Stimulated activated CD4-positive, alpha-beta T cell treated with anti-CD3 and anti-CD28 coated beads, TNF-alpha, amount 100 ng/mL, for 48 hours (primary cell): ENCODE measurements around the gene KCNT2.
"Not testable (repeated sequence)": the region's sequence is repeated elsewhere in the genome, so short reads cannot be mapped to it uniquely, and the experiment has no call there.

ENCODE experiments used
- DNase-seq, 3 donors: peaks; one replicate each; pipeline ENCODE4 v3.0.0-alpha.2; 2020; ENCODE audit warnings: low read depth in 3 of 3

KCNT2 gene

DNA sequence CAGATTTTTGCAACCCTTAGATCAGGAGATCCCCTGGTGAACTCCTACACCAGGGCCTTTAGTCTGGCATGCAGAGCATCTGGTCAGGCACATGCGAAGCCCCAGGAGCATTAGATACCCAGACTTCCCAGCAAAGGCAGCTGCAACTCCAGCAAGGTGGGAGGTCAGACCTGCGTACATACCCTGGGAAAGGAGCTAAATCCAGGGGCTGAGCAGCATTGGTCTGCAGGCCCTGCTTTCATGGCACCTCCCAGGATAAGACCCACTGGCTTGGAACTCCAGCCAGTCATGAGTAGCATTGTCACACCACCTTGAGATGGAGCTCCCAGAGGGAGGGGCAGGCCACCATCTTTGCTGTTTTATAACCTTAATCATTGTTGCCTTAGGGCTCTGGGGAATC is 92.3 kb downstream of the KCNT2 start:
- no peak for DNase-seq

DNA sequence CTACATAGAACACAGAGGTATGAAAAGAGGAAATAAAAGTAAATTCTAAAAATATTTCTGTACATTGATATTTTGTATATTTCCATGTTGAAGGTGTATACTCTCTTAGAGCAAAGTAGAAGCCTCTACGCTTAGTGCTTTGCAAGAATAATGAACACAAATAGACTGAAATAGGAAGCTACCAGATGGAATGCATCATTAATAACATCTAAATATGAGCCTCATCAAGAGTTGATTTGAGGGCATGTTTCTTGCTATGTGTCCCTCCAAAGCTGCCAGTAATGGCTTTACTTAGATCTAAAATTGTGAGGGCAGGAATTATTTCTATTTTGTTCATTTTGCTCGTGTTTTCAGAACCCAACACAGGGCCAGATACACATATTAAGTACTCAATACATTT is 94.4 kb downstream of the KCNT2 start:
- no peak for DNase-seq

DNA sequence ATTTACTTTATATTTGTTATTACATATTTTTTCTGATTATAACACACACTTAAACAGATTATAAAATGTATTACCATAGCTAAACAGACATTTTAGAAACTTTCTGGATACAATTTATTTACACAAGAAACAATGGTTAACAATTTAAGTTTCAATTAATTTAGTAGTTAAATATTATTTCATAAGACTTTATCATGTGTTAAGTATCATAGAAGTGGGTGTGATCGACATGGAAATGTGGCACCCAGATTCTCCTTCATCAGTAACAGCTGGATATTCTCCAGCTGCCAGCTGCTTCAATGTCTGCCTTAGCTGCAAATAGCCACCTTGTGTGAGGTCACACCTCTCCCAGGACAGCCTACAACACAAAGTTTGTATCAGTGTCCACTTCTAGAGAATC is 97.8 kb downstream of the KCNT2 start:
- no peak for DNase-seq

DNA sequence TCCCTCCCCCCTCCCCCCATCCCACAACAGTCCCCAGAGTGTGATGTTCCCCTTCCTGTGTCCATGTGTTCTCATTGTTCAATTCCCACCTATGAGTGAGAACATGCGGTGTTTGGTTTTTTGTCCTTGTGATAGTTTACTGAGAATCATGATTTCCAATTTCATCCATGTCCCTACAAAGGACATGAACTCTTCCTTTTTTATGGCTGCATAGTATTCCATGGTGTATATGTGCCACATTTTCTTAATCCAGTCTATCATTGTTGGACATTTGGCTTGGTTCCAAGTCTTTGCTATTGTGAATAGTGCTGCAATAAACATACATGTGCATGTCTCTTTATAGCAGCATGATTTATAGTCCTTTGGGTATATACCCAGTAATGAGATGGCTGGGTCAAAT is 104.0 kb downstream of the KCNT2 start:
- not testable (repeated sequence) for DNase-seq

DNA sequence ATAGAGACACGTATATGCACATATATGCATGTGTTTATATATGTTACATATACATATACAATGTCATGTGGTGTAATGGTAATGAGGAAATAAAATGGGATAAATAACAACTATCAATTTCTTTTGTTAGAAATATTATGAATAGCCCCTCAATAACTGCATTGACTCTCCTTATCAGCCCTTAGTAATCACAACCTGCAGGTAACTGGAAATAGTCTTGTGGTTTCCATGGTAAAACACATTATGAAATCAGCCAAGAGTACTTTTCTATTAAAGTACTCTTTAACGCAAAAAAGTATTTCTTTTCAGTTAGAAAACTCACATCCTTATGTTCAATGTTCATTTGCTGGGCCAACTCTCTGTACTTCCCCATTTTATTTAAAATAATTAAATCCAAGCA is 105.8 kb downstream of the KCNT2 start:
- DNase-seq, result no peak

DNA sequence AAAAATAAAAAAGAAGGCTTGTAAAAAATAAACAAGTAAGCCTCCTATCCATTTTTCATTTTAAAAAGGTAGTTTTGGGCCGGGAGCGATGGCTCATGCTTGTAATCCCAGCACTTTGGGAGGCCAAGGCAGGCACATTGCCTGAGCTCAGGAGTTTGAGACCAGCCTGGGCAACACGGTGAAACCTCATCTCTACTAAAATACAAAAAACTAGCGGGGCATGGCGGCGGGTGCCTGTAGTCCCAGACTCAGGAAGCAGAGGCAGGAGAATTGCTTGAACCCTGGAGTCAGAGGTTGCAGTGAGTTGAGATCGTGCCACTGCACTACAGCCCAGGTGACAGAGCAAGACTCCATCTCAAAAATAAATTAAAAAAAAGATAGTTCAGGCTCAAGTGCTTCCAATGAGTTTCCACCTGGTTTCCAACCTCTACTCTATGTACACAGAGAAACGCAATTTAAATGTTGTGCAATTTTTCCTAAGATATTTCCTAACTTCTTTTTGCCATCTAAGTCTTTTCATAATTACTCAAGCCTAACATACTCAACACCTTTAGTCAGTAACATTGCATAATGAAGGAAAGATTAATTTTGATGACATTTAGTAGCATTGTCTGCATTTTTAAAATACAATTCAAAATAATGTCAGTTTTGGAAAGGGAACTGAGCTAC is 106.3 kb downstream of the KCNT2 start:
- no peak for DNase-seq

DNA sequence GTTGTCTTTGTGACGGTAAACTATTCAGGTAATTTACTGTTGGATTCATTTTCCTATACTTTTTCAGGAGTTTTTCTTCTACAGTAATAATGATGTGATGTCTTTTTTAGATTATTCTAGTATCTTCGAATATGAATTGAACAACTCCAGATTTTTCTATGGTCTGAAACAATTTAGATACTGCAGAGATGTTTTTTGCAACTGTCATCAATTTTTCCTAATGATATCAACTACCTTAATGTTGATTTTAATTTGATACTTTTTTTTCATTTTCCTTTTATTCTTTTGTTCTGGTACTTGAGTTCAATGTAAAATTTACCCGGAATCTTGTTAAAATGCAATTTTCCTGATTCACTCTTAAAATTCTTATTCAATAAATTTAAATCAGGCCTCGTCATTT is 110.4 kb downstream of the KCNT2 start:
- DNase-seq, result no peak

DNA sequence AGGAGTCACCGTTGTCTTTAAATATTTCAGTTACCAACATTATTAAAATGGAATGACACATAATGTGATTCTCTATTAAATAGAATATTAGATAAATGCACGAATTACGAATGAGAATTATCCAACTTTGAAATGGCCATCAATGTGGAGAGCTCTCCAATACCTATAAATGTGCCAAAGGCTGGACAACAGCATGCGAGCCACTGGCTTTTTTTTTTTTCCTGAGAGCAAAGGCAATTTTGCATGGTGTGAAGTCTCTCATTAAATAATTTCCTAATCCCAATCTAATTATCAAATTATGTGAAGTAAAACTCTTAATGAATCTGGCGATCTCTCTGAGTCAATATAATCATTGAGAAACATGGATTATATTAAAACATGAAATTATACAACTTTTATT is 113.5 kb downstream of the KCNT2 start:
- no peak for DNase-seq

DNA sequence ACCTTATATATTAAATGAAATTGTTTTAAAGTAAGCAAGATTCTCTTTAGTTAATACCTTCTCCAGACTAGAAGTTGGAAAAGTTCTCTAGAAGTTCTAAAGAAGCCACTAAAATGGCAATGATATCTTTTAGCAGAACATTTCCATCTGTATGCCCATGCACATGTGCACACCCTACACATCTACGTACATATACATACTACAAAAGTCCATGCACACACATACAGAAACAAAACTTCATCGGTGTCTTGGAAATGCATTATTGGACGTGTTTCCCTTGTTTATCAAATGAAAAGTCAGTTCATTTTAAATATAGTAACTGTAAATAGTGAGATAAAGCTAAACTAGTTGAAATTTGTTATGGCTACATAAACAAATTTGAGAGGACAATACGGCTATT is 114.4 kb downstream of the KCNT2 start:
- DNase-seq, result no peak

DNA sequence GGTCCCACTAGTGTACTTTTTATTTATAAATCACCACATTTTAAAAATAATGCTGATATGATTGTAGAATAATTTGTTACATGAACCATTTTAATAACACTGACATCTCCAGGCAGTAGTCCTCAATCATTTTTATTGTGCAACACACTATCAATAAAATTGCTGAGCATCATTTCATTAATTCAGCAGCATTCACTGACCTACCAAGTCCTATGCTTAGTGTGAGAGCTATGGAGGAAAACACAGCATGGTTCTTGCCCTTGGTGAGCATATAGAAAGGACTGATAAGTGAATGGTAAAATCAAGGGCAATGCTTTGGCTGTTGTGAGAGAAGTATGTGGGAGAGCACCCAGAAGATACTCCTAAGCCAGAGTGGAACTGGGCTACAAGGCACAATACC is 119.7 kb downstream of the KCNT2 start:
- no peak for DNase-seq

DNA sequence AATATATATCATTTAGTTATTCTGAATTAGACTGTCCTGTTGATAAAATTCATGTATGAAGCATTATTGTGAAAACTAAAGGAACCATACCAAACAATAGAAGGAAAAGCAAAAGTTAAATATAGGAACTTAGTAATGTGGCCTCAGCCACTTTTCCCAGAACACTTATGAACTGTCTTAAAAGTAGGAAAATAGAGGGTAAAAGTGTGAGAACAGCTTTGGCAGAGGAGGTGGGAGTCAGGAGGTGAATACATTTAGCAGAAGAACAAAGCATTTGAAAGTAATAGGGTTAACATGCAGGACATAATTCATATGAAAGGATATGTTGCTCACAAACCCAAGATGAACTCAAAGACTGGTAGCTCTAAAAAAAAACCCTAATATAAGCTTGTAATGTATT is 121.9 kb downstream of the KCNT2 start:
- DNase-seq, result no peak

DNA sequence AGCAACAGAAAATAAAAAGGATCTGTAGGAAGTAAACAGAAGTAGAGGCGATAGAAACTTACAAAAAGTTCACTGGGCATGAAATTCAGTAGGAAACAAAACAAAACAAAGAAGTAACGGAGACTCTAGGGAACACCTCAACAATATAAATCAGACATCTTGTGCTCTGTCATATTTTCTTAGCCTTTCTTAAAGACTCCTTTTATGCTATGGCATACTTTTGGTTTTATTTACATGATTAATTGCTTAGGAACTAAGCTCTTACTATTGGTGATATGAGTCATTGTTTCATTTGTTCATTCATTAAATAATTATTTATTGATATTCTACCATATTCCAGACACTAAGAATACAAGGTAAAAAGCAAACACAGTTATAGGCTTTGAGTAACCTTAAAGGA is 126.6 kb downstream of the KCNT2 start:
- no peak for DNase-seq

DNA sequence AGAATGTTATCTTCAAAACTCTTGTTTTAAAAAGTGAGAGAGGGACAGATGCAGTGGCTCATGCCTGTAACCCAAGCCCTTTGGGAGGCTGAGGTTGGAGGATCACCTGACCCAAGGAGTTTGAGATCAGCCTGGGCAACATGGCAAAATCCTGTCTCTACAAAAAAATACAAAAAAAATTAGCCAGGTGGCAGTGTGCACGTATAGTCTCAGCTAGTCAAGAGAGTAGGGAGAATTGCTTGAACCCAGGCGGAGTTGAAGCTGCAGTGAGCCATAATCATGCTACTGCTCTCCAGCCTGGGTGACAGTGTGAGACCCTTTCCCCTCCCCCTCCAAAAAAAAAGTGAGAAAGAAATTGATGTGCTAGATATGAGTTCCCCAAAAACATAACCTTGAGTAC is 131.0 kb downstream of the KCNT2 start:
- DNase-seq, result no peak

DNA sequence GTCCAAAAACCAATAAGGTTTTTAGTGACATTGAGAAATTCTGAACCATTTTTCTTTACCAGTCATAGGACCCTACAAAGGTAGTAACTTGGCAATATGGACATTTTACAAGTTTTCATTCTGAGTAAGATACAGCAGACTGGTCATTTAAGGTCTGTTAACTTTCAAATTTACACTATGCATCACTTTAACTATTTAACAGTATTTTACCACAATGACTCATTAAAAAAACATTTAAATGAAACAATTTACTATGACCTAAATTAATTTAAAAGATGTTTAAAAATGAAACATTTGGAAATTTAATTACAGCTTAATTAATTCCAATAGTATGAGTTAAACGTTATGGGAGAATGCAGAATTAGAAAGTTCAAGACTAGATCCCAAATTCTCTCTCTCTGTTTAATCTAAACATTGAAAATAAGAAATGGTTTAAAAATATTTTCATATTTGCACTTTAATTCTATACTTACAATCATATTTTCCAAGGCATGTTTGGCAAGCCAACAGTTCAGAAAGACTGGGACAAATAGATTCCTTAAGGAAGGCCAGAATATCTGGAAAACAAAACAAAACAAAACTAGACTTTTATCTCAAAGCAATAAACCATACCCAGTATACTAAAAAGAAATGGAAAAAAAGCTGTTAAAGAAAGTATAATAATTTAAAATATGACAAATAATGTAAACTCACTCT is 140.9 kb downstream of the KCNT2 start:
- DNase-seq, result no peak

DNA sequence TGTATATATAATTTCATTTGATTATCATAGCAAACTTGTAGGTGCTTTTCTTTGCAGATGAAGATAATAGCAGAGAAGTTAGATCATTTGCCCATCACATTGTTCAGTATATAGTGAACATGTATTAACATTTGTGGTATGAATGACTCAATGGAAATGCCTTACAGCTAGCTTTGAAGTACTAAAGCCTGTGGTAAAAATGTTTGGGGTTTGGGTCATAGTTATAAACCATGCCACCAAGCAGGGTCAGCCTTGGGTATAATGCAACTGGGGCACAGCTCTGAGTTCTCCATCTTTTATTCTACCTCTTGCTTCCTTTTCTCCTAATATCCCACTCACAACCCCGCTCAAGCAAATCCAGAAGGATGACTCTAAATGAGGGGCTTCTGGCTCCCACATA is 141.6 kb downstream of the KCNT2 start:
- DNase-seq, result no peak

DNA sequence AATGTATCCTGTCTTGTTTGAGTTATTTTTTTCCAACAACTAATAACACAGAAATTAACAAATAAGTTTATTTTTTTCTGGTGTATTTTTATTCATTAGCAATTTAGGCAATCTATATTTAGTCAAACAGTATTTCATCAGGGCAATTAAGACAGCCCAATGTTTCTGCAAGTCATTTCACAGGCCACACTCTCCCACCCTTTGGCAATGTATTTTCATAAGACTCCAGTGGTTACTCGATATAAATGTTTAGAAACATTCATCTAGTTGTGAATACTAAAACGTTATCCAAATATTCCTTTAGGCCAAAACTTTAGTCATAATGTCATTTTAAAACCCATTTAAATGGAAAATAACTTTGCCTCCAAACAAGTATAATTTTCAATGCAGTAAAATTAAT is 142.1 kb downstream of the KCNT2 start:
- DNase-seq, result no peak

DNA sequence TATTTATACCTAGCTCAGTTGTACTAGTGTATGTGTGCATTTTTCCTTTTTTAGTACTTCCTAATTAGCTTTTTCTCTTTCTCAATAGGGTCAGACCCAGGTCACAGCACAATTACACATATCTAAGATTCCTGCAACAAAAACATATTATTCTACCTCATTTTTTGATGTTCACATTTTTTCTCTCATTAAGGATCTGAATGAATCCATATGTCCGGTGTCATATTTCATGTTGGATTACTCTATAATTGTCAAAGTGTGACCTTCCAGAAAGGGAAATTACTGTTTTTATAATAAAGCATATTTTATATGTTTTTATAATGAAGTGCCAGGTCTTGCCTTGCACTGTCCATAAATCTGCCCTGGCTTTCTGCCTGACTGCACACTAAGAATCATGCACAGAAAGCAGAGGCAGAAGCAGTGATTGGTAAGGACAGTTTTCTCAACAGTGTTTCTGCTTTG is 143.7 kb downstream of the KCNT2 start:
- no peak for DNase-seq

DNA sequence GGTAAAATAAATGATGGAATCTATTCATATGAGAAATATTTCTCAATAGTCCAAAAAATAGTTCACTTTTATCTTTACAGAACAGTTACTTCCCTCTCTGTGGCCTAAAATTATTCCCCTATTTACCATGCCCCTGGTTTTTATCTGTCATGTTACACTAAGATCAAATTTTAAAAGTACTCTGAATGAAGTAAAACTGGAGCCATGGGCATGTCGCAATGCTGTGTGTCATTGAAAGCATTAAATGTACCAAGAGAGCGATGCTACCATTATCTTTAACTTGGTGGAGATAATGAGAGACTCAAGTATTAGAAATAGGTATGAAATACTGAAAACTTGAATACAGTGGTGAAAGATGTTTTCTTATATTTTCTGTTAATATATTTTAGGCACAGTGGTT is 146.2 kb downstream of the KCNT2 start:
- DNase-seq, result no peak

DNA sequence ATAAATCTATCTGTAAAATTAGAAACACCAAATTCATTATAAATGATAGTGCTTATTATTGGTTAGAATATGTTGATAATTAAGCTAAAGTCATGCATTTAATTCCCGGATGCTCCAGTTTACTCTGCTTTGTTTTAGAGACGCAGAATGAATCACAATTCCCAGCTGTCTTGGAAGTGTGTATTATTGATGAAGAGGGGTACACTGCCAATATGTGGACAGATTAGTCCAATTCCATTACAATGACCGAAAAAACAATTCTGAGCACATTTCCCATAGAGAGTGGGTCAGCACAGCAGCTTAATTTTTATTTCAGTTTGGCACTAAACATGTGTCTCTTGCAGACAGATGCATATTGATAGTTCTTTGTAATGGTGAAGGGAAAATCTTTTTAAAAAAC is 146.7 kb downstream of the KCNT2 start:
- DNase-seq, result no peak

DNA sequence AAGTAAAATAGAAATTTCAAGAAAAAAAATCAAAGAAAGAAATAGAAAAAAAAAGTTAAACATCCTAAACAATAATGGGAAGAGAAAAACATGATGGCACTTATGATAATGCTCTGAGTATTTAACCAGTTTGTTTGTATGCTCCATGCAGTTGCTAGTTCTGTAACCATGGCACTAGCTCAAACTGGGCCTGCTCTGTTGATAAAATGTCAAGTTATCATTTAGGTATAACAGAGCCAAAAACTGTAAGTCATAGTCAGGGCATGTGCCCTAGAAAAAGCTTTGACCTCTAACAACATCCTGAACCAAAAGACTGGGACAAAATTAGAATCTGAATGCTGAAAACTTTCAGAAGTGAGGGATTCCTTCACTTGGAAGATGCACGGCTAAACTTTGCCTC is 148.9 kb downstream of the KCNT2 start:
- no peak for DNase-seq

DNA sequence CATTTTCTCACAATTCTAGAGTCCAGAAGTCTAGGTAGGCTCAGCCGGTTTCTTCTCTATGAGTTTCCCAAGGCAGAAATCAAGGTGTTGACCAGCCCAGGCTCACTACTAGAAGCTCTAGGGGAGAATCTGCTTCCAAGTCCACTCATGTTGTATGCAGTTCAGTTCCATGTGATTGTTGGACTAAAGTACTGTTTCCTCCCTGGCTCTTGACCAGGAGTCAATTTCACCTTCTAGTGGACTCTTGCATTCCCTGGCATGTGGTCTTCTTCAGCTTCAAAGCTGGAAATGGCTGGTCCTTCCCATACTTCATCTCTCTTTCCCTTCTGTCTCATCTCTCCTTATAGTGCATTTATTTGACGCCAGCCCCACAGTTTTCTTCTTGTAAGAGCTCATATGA is 153.4 kb downstream of the KCNT2 start:
- no peak for DNase-seq

DNA sequence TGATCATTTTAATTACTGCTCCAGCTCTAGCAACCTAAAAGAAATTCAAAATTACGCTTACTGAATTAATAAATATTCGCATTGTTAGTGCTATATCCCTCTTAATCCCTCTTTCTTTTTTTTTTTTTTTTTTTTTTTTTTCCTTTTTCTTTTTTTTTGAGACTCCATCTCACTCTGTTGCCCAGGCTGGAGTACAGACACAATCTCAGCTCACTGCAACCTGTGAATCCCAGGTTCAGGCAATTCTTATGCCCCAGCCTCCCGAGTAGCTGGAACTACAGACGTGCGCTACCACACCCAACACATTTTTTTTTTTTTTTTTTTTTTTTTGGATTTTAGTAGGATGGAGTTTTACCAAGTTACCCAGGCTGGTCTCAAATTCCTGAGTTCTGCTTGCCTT is 157.1 kb downstream of the KCNT2 start:
- no peak for DNase-seq

DNA sequence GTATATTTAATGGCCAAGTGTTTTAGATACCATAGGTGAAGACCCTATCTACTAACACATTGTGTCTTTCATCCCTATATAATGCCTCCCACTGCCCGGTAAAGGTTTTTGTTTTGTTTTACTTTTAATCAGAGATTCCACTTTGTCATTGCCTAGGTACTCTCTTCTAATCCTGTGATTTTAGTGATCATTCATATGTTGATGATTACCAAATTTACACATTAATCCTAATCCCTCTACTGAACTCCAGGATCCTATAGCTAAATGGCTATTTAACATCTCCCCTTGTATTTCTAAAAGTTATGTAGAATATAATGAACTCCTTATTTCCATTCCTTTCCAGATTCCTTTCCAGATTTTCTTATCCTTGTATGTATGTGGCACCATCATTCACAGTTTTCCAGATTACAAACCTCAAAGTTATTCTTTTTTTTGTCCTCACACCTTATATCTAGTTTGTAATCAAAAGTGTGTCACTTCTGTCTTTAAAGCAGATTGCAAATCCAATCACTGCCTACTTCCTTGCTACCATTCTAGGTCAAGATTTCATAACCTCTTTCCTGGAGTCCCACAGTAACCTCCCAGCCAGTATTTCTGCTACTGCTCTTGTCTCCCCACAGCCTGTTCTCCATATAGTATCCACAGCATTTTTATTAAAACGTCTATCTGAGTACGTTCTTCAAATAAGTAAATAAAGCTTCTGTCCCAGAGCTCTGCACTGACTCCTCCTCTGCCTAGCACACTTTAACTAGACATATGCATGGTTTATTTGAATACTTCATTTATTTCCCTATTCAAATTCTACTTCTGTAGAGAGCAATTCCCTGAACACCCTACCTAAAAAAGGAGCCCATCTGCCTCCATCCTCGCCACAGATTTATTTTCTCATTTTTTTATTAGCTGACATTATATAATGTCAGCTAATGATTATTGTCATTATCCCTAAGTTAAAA is 157.8 kb downstream of the KCNT2 start:
- no peak for DNase-seq
